AG09319 (cell line): ENCODE measurements around the gene GLT6D1.

Experiments
- DNase-seq: peaks from one replicate; pipeline ENCODE4 v3.0.0-alpha.2; 2010; ENCODE audit warnings: low read depth; ENCODE audit errors: extremely low read depth
- CTCF ChIP-seq: IDR thresholded peaks from 2 replicates; pipeline ENCODE4 v1.5.1; 2011; ENCODE audit warnings: low read depth, mild to moderate bottlenecking, inconsistent platforms, low read length, moderate library complexity

Gene GLT6D1

GRCh38 chr9:135619599-135619886 lies 19.8 kb downstream of the GLT6D1 start:
- TF ChIP-seq CTCF = no peak

GRCh38 chr9:135618866-135619598 lies 20.3 kb downstream of the GLT6D1 start:
- DNase-seq = no peak
- no peak for TF ChIP-seq CTCF

More at GRCh38 chr9:135619599-135619886, 19.8 kb downstream of the GLT6D1 start:
- no peak for DNase-seq

DNA sequence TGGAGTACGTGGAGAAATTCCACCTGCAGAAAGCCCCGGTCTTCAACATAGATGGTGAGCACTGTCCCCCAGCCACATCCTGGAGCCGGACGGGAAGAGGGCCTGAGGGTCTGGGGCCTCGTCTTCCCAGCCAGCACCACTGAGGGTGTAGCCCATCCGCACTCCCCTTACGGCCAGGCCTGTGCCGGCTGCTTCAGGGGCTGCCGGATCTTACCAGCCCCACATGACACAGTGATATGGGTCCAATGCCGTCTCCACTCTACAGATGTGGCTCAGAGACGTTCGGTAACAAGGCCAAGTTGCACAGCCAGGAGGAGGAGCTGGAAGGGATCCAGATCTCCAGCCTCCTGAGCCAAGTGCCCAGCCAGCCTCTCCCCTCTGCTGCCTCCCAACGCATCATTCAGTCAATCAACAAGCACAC lies 21.3 kb downstream of the GLT6D1 start:
- TF ChIP-seq CTCF = no peak
- DNase-seq = no peak

- no peak for DNase-seq
- TF ChIP-seq CTCF = no peak
These were observed 21.8 kb downstream of the GLT6D1 start for GRCh38 chr9:135617538-135617900.

DNA sequence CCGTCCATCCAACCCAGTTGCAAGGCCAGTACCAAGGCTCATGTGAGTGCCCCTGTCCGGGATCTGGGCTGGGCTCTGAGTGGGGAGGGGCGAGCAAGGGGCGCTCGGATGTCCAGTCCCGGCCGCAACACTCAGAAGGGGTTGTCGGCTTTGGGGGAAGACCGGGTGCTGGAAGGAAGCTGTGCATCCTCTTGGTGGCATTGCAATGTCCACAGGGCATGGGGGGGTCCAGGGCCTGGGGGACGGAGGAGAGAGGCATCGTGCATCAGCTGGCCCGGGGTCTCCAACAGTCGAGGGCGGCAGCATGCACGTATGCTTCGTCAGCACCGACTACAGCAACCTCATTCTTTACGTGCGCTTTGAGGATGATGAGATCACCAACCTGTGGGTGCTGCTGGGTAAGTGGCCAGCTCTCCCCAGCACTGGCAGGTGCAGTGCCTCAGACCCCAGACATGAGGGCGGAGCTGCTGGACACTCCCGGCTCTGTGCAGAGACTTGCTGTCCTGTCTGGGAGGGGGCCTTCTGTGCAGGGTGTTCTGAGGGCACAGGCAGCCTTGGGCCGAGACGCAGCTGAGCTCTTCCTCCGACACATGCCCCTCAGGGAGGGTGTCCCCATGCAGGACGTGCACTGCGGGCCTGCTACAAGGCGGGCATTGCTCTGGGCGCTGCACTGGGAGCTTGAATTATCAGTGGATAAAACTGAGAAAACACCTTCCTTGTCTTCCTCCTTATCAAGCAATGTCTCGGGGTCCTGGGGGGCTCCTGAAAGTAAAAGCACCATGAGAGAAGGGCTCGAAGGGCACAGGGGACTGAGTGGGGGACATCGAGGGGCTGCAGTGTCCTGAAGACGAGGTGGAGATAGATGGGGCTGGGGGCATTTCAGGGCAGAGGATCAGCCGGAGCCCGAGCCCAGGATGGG lies 22.5 kb downstream of the GLT6D1 start:
- DNase-seq = no peak
- TF ChIP-seq CTCF = no peak

DNA sequence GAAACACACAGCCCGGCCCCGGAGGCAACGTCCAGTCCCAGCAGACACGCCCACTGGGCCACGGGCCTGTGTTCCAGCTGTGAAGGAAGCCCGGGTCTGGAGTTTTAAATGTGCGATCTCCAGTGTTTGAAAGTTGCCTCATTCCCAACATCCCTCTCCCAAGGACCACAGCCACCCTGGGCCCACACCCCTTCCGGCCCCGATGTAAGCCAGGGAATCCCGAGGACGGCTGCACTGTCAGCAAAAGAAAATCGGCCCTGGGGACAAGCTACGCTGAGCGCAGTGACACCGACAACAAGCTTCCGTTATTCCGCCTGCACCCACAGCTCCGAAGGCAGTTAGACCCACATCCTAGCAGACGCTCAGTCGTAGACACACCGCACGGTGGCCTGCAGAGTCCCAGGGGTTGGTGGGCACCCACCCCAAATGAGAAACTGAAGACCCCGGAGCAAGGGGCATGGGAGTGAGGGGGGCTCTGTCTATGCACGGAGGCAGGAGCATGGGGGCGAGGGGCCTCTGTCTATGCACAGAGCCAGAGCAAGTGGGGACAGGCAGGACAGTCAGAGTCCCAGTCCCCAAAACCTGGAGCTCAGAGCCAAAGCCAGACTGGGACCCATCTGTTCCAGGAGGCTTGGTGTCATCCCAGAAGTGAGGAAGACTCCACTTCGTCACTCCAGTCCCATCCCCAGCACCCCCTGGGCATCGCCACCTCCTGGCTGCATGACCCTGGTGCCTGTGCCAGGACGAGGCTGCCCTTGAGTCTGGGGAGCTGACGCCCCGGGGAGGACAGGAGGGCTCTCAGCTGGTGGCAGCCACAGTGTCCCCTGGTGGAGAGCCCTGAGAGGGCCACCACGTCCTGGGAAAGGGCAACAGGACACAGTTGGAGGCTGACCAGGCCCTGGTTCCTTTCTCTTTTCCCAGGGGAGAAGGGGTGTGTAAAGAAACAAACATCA lies 23.4 kb downstream of the GLT6D1 start:
- TF ChIP-seq CTCF = no peak
- no peak for DNase-seq
